Left renal pelvis (tissue), 4 donors: ENCODE results near the gene HMG20A. TPM values are rescaled to one million over a fixed set of nuclear protein-coding genes. Genes with fewer than 3 reads are reported as not detected.
A peak's percentile ranks its signal among the peaks of the same experiment; 100 is the strongest.

Experiments
- DNase-seq, 4 donors: peaks; one replicate each; pipeline ENCODE4 v3.0.0-alpha.2; 2013; ENCODE audit warnings: low read depth in 4 of 4, low spot score in 3 of 4
- polyA plus RNA-seq, 4 donors: library from polyadenylated mRNA; unstranded; fragments of 120-200 nt; gene quantifications; one replicate each; pipeline ENCODE4 v1.2.1, GENCODE V29; 2013; ENCODE audit not compliant: insufficient read length in 4 of 4

The HMG20A gene
- polyA plus RNA-seq, 4 donors = 55.8 to 74.6 (median 70.2) TPM

DNA sequence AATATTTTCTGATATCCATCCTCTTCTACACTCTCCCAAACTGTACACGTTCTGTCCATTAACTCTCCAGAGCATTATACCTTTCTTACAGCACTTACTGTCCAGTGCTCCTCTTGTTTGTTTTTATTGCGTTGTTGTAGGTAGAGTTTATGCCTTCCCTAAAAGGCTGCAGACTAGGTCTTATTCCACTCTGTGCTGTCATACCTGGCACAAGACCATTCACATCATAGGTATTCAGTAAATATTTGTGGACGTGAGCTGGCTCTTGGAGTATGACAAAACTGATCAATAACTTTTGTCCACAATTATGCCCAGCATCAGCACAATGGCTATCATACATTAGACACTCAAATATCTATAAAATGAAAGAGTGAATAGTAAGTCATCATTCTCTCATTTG lies 4.4 kb downstream of the HMG20A start:
- DNase-seq = no peak

DNA sequence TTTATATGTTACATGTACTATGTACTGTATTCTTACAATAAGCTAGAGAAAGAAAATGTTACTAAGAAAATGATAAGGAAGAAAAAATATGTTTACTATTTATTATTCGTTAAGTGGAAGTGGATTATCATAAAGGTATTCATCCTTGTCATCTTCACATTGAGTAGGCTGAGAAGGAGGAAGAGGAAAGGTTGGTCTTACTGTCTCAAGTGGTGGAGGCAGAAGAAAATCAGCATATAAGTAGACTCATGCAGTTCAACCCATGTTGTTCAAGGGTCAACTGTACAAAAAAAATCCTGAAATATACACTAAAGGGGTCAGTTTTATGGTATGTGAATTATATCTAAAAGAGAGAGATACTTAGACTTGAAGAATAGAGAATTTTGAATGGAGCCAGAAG lies 5.7 kb downstream of the HMG20A start:
- no peak for DNase-seq

DNA sequence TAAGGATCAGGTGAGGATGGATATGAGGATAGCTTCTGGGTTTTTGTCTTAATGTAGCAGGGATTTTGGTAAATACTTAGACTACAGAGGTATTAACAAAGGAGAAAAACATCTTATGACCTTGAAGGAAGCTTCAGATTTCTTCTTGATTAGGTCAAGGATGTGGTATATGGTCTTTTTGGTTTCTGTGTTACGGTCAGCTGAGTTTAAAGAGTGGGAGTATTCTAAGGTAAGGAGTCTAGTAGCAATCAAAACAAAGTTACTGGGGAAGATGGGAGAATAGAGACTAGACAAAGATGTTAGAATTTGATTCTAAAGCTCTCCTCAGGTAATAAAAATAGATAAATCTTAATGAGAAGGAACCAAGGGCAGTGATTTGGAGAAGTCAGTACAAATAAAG lies 6.2 kb downstream of the HMG20A start:
- DNase-seq = no peak

DNA sequence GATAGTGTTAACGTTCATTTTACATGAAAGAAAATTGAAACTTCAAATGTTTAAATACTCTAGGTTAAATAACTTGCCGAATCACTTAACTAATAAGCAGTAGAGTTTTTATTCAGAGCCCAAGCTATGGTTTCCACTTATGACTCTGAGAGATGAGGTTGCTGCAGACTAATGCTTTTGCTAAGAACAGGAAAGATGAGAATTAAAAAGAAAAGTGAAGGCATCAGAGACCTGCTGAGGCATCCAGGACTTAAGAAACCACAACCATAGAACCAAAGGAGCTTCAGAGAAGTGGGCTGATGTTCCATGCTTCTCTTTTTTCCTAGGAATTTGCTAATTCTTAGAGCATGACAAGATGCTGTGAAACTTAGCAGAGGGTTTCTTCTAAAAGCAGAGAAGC lies 9.5 kb downstream of the HMG20A start:
- no peak for DNase-seq

DNA sequence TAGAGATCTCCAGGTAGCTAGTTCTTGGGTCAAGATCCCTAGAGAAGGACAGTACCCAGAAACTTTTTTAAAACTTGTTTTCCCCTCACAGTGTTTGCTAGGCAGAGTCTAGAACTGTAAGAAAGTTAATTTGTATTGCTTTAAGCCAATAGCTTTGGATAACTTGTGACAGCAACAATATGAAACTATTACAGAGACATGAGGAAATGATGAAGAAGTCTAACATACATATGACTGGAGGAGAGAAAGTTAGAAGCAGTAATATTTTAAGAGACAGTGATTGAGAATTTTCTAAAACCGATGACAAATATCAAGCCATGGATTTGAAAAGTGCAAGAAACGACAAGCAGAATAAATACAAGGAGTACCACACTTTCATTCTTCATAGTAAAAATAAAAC lies 10.0 kb downstream of the HMG20A start:
- DNase-seq = no peak

DNA sequence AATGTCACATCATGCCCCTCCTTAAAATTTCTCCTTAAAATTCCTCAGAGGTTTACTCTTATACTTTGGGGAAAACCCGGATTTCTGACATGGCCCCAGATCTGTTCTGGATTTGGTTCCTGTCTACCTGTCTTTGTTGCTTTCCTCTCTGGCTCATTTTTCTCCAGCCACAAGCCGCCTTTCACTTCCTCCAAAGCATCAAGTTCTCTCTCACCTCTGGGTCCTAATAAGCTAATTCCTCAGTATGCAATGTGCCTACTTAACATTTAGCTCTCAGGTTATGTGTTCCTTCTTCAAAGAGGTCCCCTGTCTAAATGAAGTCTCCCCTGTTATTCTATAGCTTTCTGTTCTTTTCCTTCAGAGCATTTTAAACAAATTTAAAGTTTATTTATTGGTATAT lies 16.1 kb downstream of the HMG20A start:
- no peak for DNase-seq

DNA sequence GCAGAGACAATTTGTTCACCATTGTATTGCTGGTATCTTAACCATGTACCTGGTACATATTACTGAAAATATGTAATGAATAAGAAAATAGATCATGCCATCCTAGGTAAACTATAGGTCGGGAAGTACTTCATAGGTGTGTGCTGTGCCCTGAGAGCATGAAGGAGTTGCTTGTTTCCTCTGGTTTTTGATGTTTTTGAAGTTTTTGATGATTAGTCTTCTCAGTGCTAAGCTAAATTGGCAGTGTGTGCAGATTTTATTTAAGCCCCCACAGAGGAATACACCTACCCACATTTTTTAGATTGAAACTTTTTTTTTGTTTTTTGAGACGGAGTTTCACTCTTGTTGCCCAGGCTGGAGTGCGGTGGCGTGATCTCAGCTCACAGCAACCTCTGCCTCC lies 16.6 kb downstream of the HMG20A start:
- no peak for DNase-seq

DNA sequence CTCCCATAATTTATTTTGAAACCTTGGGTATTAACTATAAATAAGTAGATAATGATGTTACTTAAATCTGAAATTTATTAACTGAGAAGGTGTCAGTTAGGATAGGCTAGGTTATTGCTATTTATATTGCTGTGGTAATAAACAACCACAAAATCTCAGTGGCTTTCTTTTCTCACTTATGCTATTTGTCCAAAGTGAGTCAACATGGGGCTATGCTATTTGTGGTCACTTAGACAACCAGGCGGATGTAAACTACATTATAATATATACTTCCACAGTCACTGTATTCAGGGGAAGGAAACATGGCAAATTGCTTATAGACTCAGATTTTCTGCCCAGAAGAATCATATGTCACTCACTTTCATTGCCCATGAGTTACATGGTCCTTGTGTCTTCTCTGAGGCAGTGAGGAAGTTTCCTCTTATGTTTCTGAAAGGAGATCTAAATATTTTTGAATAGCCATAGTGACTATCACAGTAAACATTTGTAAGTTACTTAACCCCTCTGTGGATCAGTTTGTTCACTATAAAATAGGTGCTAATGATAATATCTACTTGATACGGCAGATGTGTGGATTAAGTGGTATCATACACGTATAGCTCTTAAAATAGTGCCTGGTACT lies 19.8 kb downstream of the HMG20A start:
- no peak for DNase-seq

DNA sequence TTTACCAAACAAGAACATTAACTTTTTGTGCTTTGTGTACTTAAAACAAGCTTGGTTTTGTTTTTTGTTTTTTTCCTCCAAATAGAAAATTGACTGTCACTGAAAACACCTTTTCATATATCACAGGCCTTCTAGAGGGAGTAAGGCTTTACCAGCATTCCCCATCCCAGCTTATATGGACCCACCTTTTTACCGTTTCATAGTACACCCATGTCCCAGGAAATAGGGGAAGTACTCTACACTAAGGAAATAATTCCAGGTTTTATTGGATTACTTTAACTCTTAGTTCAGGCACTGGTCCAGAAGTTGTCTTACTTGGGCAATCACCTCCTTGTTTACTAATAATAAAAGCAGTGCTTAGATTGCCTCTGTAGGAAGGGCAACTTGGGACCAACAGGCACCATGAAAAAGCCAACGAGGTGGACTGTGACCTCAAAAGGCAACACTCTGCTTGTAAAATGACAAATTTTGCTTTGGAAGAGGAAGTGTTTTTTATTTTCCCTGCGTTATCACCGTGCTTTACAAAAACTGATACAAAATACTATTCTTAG lies 26.2 kb downstream of the HMG20A start:
- DNase-seq = no peak

DNA sequence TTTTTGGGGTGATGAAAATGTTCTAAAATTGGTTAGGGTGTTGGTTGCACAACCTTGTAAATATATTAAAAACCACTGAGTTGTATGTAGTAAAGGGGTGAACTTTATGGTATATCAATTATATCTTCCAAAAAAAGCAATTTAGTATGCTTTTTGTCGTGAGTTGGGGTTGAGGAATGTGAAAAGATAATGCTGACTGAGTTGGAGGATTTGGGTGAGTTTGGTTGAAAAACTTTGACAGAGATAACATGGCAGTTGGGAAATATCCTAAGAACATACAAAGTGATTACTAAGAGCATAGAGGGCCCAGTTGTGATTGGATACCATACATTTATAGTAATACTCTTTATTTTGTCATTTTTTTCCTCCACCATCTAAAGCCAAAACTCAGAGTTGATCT lies 33.6 kb downstream of the HMG20A start:
- DNase-seq = no peak

DNA sequence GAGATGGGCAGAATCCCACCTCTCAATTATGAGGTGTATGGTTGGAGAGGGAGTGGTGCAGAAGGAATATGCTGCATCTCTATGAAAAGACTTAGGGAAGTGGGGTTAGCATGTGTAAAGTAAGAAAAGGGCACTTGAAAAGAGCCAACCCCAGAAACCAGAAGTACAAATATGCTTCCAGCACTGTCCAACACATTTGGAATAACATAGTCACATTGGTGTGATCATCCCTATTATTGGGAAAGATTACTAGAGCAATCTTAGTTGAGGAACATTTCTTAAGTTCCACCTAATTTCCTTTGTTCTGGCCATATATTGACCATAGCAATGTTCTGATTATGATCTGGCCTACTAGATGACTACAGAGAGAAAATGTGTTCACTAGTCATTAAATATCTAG lies 34.3 kb downstream of the HMG20A start:
- no peak for DNase-seq

DNA sequence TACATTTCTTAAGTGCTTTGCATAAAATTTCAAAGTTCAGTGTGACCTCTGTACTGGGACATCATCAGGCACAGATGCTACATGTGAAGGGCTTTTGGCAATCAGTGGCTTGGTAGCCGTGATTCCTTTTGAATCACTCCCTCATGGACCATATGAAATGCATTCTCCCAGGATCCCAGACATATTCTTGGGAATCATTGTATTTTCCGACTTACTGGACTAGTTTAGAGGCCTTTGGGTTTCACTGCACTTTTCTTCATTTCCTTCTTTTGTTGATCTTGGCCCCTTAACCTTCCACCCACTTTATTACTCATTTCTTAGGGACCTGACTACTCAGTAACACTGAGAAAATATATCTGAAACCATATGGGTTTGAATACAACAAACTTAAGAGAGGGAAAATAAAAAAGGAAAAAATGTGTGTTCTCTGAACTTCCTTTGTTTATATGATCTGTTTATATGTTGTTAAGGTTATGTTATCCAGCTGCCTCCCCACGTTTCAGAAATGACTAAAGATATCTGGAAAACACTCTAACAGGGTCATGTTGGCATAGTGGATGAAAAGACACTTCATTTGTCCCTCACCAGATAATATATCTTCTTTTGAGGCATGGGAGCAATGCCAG lies 35.1 kb downstream of the HMG20A start:
- DNase-seq = peak in 3 of 4 donors; percentile 20 to 51 (median 29)

DNA sequence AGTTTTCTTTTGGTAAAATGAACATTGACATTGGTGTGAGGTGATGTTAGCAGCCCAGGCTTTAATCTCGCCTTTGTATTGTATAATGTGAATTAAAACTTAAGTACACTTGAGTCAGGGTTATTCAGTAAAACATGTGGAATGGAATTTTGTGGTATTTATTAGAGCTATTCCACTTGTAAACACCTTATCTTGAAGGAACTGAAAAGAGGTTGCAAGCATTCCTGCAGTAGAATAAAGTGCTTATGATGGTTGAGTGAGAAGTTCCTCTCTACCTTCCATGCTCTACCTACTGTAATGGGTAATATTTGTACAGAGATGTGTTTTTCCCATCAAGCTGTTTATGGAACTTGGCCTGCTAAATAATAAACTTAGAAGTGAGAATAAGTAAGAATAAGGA lies 36.1 kb downstream of the HMG20A start:
- DNase-seq = no peak

DNA sequence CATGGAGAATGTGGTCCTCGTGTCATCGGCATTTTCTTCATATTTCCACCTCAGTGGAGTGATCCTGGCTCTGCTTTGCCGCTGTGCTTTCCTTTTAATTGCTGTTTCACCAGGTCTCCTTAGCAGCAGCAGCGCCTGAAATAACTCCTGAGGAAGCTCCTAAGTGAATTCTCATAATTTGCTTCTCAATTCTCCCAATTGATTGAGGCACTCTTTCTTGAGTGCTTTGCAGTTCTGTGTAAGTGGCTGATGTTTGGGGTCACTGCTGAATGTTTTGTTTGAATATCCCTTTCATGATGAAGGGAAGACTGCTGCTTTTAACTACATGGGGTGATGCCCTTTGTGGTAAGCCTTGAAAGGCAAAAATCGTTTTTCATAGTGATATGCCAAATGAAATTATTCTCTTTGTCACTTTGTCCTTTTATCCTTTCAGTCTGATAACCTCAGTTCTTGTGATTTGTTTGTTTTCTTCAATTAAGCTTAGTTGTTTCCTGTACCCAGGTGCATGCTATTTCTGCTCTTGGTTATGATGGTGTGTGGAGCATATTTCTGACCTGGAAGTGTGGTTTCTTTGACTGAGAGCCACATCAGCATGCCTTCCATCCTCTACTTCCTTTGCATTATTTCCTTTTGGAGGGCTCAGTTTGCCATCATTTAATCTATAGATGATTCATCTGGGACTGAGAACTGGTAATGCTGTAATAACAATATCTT lies 36.7 kb downstream of the HMG20A start:
- no peak for DNase-seq

DNA sequence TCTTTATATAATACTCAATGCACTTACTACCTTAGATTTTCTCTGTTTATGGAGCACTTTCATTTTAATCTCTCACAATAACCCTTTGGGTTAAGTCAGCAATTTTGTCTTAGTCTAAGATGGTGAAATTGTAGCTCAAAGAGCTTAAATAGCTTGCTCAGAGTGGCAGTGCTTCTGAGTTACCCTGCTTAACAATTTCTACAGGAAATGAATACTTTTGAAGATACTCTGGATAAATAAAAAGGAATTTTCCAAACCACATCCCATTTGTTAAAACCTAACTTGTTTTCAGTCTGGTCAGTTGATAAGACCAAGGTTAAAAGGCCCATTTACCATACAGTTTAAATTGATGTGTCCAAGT lies 37.2 kb downstream of the HMG20A start:
- no peak for DNase-seq

DNA sequence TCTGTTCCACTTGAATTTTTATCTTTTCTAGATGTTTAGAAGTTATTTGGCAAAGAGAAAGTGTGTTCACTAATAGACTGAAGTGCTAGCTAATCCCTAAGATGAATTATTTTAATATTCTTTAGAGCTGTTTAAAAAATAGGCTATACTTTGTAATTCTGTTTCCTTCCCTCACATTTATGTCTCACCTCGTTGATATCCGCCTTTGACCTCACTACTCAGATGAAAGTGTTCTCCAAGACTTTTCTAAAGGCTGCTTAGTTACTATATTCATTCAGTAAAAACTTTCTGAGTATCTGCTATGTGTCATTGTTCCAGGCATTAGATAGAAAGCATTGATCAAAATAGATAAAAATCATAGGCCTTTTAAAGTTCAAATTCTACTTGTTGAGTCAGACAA lies 38.3 kb downstream of the HMG20A start:
- no peak for DNase-seq

DNA sequence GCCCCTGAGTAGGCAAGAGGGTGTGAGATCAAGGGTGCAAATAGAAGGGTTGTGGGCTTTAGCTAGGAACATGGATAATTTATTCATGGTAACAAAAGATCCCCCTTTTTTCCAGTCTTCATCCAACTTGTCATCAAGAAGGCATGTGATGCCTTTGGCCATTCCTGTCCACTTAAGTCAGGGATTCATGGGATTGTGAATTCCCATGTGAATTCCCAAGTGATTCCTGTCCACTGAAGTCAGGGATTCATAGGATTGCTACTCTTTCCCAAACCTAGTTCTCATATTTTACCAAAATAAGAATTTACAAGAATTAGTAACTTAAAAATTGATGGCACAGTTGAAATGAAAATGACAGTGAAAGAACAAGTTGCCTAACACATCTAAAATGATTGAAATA lies 40.8 kb downstream of the HMG20A start:
- DNase-seq = no peak

DNA sequence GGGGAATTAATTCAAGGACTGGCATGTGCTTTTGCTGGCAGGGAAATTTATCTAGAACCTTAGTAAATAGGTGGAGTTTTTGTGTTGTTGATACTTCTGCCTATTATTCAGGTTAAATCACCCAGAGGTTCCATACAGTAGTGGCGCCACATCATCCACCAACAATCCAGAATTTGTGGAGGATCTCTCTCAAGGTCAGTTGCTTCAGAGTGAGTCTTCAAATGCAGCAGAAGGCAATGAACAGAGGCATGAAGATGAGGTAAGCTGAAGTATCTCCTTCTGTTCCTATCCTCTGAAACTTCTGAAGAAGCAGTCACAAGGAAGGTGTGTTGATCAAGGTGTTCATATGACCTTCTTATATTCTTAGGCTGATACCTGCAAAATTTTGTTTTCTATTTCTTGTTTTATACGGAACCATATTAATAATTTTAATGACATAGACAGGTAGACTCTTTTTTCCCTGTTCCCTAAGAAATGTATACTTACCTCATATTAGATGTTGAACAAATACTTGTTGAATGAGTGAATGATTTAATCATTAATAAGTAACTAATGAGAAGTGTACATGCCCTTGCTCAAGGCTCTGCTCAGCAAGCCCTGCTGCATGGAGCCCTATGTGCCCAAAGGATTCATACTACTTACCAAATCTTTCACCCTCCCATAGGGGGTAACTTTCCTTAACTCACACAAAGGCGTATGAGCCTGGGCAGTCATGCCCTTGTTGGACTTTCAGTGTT lies 43.6 kb downstream of the HMG20A start:
- no peak for DNase-seq

DNA sequence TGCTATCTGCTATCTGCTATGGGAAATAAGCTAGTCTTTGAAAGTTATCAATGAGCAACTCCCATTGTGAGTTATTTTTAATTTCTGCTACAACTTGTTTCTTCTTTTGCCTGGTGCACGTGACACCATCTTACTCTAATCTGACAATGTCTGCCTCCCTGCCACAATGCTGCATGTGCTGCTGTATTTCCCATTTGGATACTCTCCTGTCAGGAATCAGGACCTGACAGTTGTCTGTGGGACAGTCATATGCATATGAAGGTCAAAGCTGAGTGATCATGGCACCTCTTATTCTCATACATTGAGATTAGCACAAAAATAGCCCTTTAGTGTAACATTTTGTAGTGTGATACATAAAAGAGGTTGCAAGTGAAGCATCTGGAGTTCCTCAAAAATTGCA lies 45.8 kb downstream of the HMG20A start:
- no peak for DNase-seq

DNA sequence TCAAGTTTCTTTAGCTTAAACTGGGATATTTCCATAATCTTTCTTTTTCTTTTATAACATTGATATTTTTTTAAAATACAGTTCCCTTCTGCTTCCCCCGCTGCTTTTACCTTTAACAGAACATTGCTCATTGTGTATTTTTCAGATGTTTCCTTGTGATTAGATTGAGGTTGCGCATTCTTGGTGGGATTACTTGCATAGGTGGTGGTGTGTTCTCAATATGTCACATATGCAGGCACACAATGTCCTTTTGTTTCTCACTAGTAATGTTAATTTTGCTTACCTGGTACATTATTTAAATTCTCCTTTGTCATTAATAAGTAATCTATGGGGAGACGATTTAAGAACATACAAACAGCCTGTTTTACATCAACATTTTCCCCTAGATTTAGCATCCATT lies 48.2 kb downstream of the HMG20A start:
- DNase-seq = no peak

DNA sequence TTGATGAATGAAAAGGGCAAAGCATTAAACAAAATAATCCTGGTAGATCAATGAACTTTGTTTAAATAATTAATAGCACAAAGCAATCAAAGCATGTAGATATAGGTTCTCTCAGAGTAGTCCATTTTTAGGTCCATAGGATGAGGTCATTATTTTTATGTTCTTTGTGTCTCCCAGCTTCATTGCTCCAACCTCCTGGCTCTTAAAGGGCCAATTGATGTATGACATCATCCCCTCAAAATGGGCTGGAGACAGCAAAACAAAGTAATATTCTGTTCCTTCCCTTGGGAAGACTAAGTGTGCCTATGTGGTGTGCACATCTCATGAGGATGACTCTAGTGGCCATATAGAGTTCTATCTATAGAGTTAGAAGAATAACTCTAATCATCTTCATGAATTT lies 49.5 kb downstream of the HMG20A start:
- no peak for DNase-seq
